Left cardiac atrium (tissue), 4 donors: ENCODE results near the gene UGT2A2. TPM values are rescaled to one million over a fixed set of nuclear protein-coding genes. Genes with fewer than 3 reads are reported as not detected.

ENCODE experiments used
- ATAC-seq, 2 donors: fragments of 200-7000 bp; cut with Tn5 transposase; one replicate each; pipeline ENCODE4 v1.9.1; 2020; ENCODE audit warnings: mild to moderate bottlenecking in 2 of 2, moderate library complexity in 2 of 2
- DNase-seq: peaks from one replicate; pipeline ENCODE4 v3.0.0-alpha.2; 2020
- intact Hi-C, 2 donors: fragments of 100-400 bp; cut with DNase I; formaldehyde crosslinking; loops; one replicate each; pipeline versions ENCODE4 v1.14.1 to v1.15.1; 2022 to 2023
- total RNA-seq, 2 donors: library from RNA; stranded (reverse); fragmentation: NEBNext Ultra II Directional; extraction: Animal tissue kit (Norgen Biotek cat#: 25700); gene quantifications; one replicate each; pipeline ENCODE4 v1.2.1, GENCODE V29; 2021
- donor health status: DM: no; HTN: yes; CAD: no.
- donor health status: DM: no; HTN: yes; CAD: no; lungs with severe emphysema.
- donor health status: DM: yes; HTN: yes; CAD: no.
- donor health status: Dilated cardiomyopathy.

The UGT2A2 gene
- total RNA-seq, 2 donors from 2014 or later = not detected

DNA sequence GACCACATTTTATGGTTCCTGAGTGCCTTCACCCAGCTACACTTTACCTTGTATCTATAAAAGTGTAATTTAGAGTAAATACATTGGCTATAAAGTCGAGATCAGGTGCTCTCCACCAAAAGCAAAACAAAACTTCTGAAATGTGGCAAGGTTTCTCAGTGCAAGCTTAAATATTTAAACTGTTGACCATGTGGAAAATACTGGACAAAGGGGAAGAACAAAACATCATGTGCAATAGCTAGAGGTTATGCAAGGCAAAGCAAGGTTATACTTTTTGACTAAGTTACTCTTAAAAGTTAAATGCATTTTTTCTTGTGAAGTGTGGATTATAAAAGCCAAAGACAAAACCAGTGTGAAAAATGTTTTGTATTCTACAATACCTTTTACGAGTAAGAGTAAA, 55.9 kb downstream of the UGT2A2 start:
- DNase-seq = no peak
- ATAC-seq = no peak
- intact Hi-C loops = no loop called here

DNA sequence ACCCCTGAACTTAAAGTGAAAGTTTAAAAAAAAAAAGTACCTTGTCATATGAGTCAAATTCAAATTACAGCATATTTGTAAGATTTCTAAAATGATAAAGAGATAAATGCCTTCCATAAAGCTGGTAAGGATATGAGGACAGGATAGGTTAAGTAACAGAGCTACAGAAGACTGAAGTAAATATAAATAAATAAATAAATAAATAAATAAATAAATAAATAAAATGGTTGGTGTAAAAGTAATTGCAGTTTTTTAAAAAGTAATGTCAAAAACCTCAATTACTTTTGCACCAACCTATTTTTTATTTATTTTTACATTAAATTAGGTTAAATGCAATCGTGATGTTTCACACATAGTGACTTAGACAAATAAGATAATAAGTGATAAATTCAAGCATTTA, 62.2 kb downstream of the UGT2A2 start:
- DNase-seq (no peak), ATAC-seq (no peak)
- intact Hi-C loops = no loop called here

DNA sequence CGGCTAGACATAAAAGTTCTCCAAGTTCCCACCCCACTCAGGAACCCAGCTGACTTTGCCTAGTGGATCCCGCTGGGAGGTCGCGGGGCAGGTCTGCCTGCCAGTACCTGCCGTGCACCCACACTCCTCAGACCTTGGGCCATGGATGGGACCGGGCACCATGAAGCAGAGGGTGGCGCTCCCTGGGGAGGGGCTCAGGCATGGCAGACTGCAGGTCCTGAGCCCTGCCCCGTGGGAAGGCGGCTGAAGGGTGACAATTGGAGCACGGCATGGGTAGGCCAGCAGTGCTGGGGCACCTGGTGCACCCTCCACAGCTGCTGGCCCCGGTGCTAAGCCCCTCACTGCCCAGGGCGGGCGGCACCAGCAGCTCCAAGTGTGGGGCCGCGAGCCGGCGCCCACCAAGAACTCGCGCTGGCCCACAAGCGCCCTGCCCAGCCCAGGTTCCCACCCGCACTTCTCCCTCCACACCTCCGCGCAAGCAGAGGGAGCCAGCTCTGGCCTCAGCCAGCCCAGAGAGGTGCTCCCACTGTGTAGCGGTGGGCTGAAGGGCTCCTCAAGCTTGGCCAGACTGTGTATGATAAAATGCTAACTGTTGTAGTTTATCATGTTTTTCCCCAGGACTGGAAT, 63.1 kb downstream of the UGT2A2 start:
- ATAC-seq (no peak), DNase-seq (no peak)
- intact Hi-C loops = no loop called here

DNA sequence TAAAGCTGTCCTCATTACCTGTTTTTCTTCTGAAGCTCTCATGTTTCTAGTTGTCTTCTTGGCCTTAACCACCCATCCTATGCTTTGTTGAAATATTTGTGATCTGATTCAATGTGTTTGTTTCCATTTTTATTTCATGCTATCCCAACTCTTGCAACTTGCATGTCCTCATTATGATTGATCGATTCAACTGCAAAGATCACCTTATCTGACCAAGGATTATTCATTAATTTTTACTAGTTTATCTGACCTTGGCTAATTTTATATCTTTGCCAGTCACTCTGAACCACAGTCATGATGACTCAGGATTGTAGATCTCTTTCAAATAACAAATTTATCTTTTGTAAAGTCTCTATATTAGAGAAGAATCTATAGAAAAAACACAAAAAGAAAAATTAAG, 70.7 kb downstream of the UGT2A2 start:
- intact Hi-C loops = no loop called here
- ATAC-seq (no peak), DNase-seq (no peak)

DNA sequence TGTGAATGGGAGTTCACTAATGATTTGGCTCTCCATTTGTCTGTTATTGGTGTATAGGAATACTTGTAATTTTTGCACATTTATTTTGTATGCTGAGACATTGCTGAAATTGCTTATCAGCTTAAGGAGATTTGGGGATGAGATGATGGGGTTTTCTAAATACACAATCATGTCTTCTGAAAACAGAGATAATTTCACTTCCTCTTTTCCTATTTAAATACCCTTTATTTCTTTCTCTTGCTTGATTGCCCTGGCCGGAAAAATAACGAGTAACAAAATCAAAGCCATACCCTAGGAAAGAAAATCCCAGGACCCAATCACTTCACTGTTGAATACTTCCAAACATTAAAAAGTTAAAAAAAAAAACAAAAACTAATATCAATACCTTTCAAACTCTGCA, 76.0 kb downstream of the UGT2A2 start:
- DNase-seq (no peak), ATAC-seq (no peak)
- intact Hi-C loops = no loop called here

DNA sequence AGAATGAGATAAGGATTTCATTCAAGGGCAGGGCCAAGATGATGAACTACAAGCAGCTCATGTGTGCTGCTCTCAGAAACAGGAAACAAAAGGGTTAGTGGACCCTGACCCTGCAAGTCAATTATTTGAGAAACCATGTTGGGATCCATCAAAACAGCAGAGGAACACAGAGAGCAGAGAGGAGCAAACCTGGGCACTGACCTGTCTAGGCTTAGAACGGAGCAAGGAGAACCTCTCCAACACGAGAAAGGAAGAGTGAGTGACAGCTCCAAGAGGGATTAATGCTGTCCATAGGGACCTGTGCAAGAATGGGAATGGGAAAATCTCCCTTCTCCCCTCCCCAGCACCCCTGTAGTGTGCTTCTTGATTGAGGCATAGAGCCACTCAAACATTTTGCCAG, 89.8 kb downstream of the UGT2A2 start:
- no peak for ATAC-seq
- no peak for DNase-seq
- intact Hi-C loops = no loop called here

DNA sequence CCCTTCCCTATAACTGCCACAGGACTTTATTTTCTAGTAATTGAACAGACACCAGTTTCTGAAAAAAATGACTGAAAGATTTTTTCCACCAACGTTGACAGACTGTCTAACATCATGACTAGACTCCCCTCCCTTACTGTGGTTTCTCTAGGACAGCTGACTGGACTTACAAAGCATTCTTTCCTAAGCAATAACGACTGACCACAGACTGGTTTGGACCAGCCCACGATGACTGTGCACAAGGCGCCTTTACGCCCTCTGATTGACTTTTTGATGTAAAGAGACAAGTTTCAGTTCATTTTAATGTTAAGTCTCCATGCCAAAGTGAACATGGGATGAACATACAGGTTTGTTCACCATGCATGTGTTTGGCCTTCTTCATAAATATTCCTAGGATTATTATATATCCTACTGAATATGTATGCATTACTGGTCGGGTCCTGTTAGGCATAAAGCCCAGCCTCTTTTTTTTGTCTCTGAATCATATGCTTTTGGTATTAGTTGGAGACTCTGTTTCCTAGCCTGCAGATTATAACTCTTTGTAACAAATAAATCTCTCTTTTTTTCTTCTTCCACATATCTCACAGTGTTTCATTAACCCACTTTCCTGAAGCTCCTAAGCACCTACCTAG, 93.2 kb downstream of the UGT2A2 start:
- intact Hi-C loops = no loop called here
- no peak for ATAC-seq
- DNase-seq = no peak

Other genes starting within 250 kb of the UGT2A2 start
- 1 to 10 TPM in 1 of 2 donors, not detected in 1; 6.1 TPM for gene UGT2B4, start 143.7 kb downstream of the UGT2A2 start, total RNA-seq
- gene UGT2A1, start 13.6 kb upstream of the UGT2A2 start, total RNA-seq = not detected
- gene SULT1B1, start 121.0 kb upstream of the UGT2A2 start, total RNA-seq = 1 to 10 TPM in 1 of 2 donors, under 1 TPM in 1; 0.99 to 1.6 TPM
- gene SULT1E1, start 220.5 kb upstream of the UGT2A2 start, total RNA-seq = not detected